GM11168 (cell line): Measurements from ENCODE around the gene DGCR6L.

Experiments used
- in situ Hi-C: fragments of 300-500 bp; cut with MboI; formaldehyde crosslinking; loops from one replicate; pipeline ENCODE4 v1.12.0; 2022; ENCODE audit warnings: low sequenced_read_pairs; ENCODE audit not compliant: unreplicated experiment

DGCR6L gene

DNA sequence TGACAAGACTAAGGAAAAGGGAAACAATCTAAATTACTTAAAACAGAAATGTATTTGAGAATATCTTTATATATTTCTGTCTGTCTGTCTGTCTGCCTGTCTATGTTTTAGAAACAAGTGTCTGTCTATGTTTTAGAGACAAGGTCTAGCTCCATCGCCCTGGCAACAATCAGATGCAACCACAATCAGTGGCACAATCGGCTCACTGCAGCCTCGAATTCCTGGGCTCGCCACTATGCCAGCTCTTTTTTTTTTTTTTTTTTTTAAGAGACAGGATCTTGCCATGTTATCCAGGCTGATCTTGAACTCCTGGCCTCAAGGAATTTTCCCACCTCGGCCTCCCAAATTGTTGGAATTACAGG lies 8.7 kb upstream of the DGCR6L start:
- in situ Hi-C loops: loop anchor here (25.0 kb wide), 1 partner anchor 1009 kb away; no protein-coding TSS in a partner anchor

DNA sequence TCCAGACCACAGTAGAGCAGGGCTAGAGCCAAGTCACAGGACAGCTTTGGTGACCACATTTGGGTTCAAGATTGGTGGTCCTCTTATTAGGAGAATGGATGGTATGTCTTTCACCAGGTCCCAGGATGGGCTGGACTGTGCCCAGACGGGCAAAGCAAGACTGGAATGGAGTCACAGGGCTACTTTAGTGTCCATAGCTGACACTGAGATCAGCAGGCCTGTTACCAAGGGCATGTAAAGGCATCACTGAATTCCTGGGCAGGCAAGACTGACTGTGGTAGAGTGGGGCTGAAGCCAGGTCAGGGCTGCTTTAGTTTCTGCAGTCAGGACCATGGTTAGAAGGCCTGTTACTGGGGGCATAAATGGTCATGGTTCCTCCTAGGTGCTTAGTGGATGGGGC lies 6.1 kb upstream of the DGCR6L start:
- in situ Hi-C loops: loop anchor here (25.0 kb wide), 1 partner anchor 1011 kb away; no protein-coding TSS in a partner anchor

DNA sequence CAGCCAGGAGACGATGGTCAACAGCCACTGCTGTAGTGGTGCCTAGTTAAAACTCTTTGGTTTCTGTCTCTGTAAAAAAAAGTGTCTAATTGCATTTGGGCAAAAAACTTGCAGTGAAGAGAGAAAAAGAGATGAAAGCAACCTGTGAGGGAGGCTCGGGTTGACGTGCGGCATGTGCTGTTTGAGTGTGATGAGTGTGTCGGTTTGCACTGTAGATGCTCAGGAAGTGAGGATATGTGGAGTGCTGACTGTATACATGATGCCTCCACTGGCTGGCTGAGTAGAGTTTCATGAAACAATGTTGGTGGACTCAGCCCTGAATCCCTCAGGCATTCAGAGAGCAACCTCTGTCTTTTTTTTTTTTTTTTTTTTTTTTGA lies 4.3 kb upstream of the DGCR6L start:
- in situ Hi-C loops: loop anchor here (25.0 kb wide), 1 partner anchor 1412 kb away; the partner anchor contains the start of gene DGCR6

DNA sequence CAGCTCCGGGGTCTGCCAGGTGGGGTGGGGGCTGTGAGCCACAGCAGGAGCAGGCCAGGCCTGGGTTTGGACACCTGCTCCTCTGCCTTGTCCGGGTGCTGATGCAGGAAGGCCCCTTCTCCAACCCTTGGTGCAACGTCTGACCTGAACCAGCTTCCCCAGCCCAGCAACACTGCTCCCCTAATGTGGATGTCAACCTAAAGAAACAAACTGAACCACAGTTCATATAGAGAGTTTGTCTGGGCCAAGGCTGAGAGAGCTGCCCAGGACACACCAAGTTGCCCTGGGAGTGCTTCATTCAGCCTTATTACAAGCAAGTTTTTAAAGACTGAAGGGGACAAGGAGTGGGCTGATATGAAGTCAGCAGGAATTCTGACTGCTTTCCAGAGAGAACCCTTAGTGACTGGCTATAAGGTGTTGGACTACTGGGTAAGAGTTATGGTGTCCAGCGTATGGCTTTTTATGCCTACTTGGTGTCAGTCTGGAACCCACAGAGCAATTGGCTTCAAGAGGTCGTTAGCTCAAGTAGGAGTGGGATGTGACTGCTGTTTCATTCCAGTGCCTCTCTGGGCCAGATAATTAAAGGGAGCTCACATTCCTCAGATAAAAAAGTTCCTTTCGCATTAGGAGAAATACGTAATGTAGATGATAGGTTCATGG lies 1.8 kb upstream of the DGCR6L start:
- in situ Hi-C loops: loop anchor here (25.0 kb wide), 1 partner anchor 1409 kb away; the partner anchor contains the start of gene DGCR6

DNA sequence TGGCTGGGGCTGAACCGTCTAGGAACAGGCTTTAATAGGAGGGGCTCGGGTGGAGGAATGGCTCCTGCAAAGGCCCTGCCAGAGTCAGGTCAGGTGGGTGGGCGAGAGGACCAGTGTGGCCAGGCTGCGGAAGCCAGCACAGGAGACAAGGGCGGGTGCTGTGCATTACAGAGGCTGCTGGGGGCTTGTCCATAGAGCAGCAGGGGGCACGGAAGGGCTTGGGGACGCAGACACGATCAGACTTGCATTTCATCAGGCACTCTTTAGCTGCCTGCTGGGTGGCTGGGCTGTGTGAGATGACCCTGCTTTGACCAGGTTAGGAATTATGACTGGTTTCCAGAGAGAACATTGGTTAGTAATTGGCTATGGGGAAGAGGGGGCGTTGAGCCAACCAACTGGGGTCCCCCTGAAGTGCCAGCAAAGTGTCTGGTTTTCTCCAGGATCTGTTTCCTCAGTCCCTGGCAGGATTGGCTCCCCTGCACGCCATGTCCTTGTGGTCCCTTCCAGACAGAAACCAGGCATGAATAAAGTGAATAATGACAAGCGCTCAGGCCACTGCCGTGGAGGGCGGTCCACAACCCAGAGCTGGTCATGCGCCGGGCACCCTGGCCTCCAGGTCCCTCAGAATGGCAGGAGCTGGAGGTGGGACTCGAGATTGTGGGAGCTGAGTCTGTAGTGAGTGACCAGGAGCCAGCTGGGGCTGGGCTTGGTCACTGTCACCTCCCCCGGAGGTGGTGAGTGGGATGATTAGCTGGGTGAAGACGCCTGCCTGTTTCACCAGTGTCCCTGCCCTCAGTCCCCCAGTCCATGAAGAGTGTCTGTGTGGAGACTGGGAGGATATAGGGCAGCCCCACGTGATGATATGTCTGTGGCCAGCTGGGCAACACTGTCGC lies 1.0 kb upstream of the DGCR6L start:
- in situ Hi-C loops: loop anchor here (25.0 kb wide), 1 partner anchor 1409 kb away; the partner anchor contains the start of gene DGCR6

DNA sequence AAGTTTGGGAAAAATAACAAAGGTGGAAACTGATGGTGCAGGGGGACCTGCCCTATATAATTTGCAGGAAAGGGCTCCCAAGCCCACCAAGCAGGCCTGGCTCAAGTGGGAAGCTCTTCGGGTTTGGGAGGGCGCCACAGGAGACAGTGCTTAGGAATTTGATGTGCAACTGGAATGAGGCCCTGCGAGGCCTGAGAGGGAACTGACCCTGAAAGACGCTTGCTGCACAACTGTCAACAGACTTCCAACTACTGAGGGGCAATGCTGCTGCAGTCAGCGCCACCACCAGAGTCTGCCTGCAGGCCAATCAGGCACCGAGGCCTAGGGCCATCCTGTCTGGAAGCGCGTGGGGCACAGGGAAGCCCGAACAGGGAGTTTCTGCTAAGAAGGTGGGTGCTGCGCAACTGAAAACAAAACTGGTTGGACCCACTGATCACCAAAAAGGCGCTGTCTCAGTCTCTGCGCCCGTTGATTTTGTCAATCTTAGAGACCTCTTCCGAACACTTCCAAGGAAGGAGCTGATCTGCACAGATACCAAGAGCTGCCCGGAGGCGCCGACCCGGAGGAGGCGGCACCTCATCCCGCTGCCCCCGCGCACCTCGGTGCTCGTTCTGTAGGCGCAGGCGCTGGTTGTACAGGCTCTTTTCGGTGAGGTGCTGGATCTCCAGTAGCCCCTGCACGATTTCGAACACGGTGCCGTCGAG lies 667 bp downstream of the DGCR6L start:
- in situ Hi-C loops: loop anchor here (25.0 kb wide), 1 partner anchor 1407 kb away; the partner anchor contains the start of gene DGCR6

DNA sequence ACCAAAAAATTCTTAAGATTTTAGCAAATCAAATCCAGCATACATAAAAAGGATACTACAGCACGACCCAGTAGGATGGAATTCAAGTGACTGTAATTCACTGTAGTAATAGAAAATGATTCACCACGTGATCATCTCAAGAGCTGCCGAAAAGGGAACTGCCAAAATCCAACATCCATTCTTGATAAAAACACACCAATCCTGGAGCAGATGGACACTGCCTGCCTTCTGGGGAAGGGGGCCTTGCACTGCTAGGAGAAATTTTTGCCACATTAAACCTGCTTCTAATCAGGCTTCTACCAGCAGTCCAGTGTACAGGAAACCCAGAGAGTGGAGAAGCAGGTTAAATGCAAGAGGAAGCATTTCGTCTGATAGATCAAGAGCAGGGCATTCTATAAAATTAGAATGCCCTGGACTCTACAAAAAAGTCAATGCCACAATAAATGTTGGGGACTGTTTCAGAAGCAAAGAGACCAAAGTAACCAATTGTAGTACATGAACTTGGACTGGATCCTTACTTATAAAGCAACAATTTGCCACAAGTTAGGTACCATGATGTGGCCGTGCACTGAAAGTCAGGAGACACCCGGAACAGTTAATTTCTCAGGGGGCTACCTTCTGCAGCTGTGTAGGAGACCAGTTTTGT lies 1.7 kb downstream of the DGCR6L start:
- in situ Hi-C loops: loop anchor here (25.0 kb wide), 1 partner anchor 1406 kb away; the partner anchor contains the start of gene DGCR6

DNA sequence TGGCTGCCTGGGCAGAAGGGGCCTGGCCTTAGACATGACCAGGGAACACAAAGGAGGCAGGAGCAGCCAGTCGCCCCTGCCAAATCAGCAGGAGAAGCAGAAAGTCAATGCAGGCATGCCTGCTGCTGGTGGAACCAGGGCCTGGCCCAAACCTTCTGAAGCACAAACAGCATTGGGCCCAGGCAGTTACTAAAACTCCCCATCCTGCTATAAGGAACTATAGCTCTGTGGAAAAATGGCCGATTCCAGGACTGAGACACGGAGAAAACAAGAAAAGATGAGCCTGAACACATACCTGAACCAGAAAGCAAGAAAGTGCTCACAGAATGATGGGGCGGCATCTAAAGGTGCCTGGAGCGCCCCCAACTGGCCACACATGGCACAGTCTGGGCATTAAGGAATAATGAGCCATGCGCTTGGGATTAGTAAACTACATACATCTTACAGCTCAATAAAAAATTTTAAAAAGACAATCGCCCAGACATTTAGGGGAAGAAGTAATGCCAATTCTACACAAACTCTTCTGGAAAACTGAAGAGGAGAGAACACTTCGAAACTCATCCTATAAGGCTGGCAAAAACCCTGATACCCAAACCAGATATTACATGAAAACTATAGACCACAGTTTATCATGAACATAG lies 2.3 kb downstream of the DGCR6L start:
- in situ Hi-C loops: loop anchor here (25.0 kb wide), 1 partner anchor 1405 kb away; the partner anchor contains the start of gene DGCR6

DNA sequence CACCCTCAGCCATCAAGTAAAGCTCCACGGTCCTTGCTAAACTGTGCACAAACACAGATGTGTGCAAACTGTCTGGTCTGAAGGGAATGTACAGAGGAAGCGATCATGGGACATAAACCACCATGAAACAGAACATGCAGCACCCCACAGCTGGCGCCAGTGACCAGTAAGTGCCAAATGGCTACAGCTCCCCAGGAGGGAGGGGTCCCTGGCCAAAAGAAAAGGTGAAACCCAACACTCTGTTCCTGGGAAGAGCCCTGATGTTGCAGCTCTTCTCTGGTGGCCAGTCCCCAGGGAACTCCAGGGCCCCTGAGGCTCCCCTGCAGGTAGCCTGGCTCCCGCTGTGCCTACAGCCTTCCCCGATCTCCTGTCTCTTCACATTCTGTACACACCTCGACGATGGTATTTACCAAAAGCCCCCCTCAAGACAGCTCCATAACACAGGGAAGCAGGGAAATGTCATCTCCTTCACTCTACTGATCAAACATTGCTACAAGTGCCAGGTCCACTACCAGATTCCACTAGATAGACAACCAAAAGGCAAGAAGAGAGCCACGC lies 2.9 kb downstream of the DGCR6L start:
- in situ Hi-C loops: loop anchor here (25.0 kb wide), 1 partner anchor 1405 kb away; the partner anchor contains the start of gene DGCR6

DNA sequence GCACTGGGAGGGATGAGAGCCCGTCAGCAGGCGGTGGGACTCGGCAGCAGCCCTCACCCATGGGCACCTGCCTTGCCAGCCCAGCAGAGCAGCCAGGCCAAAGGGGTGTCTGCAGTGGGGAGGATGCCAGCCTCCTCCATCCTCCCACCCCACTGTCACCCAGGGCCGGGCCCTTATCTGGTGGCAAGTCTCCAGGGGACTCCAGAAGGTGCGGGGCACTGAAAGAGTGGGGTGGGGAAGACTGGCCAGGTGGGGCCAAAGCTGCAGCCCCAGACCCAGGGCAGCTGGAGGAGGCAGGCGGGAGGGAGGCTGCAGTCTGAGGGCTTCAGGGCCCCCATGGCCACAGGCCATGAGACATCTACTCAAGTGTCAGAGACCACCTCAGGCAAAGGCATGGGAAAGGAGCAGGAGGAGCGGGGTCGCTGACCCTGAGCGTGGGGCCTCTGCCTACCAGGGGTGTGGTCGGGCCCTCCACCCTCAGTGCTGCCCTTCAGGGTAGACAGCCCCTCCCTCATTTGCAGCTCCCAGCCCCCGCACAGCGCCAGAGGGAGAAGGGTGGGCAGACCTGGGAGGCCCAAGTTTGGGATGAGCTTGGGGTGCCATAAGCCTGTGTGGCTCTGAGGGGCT lies 3.5 kb downstream of the DGCR6L start:
- in situ Hi-C loops: loop anchor here (25.0 kb wide), 1 partner anchor 1404 kb away; the partner anchor contains the start of gene DGCR6

DNA sequence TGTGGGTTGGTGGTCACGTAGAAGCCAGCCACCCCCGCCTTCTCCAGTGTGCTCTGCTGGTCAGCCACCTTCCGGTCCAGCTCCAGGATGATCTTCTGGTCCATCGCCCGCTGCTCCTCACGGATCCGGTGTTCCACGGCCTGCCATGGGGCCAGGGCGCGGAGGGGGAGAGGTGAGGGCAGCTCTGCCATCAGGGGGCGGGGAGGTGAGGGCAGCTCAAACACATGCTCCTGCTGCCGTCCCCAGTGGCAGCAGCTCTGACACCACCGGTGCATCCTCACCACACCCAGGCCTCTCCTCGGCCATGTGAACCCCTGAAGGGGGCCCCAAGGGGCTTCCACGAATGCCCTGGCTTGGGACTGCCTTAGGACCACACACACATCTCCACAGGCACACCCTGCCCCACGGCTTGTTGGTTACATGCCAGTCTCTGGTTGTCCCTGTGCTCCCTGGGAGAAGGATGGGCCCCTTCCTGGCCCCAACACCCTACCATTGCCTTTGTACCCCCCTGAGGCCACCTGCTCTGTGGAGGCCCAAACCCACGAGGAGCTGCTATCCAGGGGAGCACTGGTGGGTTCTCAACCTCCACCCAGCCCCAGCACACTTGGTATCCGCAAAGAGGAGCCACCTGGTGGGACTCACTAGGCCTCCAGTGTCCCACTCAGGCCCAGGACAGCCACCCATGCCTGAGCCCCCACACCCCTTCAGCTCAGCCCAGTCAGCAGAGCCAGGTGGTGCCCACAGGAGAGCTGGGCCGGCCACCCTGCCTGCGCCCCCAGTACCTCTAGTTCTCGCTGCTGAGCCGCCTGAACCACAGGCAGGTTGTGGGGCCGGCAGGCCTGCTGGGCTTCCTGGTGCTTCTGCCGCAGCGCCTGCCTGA lies 4.3 kb downstream of the DGCR6L start:
- in situ Hi-C loops: loop anchor here (25.0 kb wide), 1 partner anchor 1403 kb away; the partner anchor contains the start of gene DGCR6

DNA sequence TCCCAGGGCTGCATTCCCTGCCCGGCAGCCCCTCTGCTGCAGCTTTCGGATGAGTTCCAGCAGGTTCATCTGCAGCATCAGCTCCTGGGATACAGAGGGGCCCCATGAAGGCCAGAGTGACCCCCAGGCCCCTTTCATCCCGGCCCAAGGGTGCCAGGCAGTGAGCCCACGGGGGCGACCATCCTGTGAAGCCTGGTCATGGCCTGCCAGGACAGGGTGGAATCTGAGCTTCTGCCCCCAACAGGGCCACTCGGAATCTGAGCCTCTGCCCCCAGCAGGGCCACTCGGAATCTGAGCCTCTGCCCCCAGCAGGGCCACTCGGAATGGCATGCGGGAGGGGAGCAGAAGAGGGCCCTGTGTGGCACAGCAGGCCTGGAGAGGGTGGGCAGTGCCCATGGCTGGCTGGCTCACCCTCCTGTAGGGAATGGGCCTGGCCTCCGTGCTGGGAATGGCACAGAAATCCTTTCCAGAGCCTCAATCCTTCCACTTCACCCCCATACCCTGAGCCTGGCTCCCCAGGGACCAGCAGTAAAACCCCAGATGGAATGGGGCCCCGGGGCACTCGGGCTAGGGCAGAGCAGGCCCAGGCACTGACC lies 5.0 kb downstream of the DGCR6L start:
- in situ Hi-C loops: loop anchor here (25.0 kb wide), 1 partner anchor 1403 kb away; the partner anchor contains the start of gene DGCR6

DNA sequence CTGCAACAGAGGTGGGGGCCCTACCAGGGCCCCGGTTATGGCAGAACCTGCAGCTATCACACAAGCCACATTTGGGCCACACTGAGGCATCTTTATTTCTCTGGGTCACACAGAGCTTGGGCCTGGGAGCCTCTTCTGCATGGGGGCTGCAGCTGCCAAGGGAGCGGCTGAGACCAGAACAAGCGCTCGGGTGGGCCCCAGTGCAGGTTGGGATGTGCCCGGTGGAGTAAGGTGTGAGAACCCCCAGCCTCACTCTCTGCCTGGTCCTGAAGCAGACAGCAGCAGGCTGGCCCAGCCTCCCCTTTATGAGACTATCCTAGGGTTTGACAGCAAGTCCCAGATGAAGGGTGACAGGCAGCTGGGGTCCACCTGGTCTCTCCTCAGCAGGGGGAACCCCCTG lies 5.7 kb downstream of the DGCR6L start:
- in situ Hi-C loops: loop anchor here (25.0 kb wide), 1 partner anchor 1402 kb away; the partner anchor contains the start of gene DGCR6

DNA sequence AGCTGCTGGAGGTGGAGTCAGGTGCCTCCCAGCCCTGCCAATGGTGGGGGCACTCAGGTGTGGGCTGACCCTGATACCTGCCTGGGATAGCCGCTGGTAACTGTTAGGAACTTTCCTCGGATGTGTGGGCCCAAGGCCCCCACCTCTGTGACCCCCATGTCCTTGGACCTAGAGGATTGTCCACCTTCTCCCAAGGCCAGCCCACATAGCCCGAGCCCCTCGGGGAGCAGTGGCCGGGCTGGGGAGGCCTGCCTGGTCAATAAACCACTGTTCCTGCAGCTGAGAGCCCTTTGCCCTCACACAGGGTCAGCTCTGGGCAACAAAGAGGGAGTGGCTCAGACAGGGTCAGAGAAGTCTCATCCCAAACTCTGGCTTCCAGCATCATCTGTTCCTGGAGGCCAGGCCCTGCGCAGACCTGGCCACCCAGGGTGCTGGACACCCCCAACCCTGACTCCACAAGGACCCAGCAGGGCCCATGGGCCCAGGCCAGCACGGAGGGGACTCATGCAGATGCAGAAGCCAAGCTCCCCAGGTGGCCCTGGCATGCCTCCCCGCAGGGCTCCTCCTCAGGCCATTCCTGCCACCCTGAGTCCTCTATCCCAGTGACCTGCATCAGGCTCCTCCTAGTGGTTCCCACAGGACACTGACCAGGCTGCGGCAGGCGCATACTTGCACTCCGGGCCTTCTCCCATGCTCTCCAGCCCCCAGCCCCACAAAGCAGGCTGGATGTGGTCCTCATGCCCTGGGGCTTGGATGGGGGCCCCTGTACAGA lies 6.4 kb downstream of the DGCR6L start:
- in situ Hi-C loops: loop anchor here (25.0 kb wide), 1 partner anchor 1401 kb away; the partner anchor contains the start of gene DGCR6

DNA sequence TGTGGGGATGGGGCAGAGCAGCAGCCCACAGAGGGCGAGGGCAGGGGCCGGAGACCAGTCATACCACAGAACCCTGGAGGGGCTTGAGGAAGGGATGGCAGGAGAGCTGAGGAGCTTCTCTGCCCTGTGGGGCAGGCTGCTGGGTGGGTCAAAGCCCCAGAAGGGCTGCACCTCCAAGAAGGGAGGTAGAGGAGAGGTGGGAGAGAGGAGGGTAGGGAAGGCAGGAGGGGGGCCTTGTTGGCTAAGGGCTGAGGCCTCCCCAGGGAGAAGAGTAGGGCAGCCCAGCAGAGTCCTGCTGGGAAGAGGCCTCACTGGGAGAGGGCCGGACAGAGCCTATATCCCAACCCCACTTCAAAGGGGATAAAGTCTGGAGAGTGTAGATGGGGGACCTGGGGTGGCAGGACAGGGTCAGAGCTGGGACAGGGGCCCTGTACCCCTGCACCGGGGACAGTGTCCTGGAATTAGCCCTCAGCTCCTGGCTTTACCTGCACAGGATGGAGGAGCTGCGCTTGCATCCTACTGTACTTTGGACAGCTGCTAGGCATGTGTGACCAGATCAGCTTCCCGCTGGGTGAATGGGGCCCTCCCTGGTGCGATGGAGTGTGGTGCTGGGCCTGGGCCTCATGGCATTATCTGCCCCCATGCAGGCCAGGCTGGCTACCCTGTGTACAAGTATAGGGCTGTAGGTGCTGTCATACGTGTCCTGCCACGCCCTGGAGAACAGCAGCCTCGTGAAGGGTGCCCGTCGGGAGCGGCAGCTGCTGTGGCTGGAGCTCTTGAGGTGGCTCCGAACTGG lies 7.3 kb downstream of the DGCR6L start:
- in situ Hi-C loops: loop anchor here (25.0 kb wide), 1 partner anchor 1400 kb away; the partner anchor contains the start of gene DGCR6
